Common myeloid progenitor, CD34-positive (primary cell): ENCODE data around the gene ISYNA1.

Experiments
- CTCF ChIA-PET: fragments of 350-600 bp; sonication (Branson Sonifier 250); formaldehyde crosslinking; loops from one replicate; lab custom pipeline; 2021; ENCODE audit warnings: antibody characterized with exemption; lab: Charles Lee
- POLR2A ChIA-PET: fragments of 350-600 bp; sonication (Branson Sonifier 250); formaldehyde crosslinking; loops from one replicate; lab custom pipeline; 2021; ENCODE audit warnings: antibody characterized with exemption; lab: Charles Lee
- DNase-seq, 3 donors: peaks; one replicate each; pipeline versions ENCODE4 v3.0.0 to v3.0.0-alpha.2; 2013
- H3K27ac ChIP-seq, 2 experiments: 1 replicate in 1 of 2; 2 replicates in 1 of 2; pipeline ENCODE4 v1.7.0; 2013; ENCODE audit warnings: inconsistent platforms in 2 of 2, low read length in 2 of 2, mild to moderate bottlenecking in 2 of 2, low read depth in 1 of 2, moderate library complexity in 1 of 2; ENCODE audit not compliant: severe bottlenecking in 2 of 2, insufficient read depth in 1 of 2, poor library complexity in 1 of 2
- H3K27me3 ChIP-seq, 5 experiments: replicated peaks in 2 of 5; 1 replicate in 3 of 5; 2 replicates in 2 of 5; pipeline versions ENCODE4 v1.6.1 to v1.7.0; 2013; ENCODE audit warnings: low read length in 4 of 5, mild to moderate bottlenecking in 2 of 5, moderate library complexity in 2 of 5, inconsistent platforms in 1 of 5; ENCODE audit not compliant: insufficient read depth in 5 of 5, control insufficient read depth in 4 of 5
- H3K36me3 ChIP-seq, 4 experiments: 1 replicate in 2 of 4; 2 replicates in 2 of 4; pipeline versions ENCODE4 v1.6.1 to v1.7.0; 2013; ENCODE audit warnings: low read length in 3 of 4, control low read depth in 1 of 4, mild to moderate bottlenecking in 1 of 4; ENCODE audit not compliant: control insufficient read depth in 4 of 4, insufficient read depth in 4 of 4
- H3K4me1 ChIP-seq, 4 experiments: 1 replicate in 3 of 4; 2 replicates in 1 of 4; pipeline versions ENCODE4 v1.6.1 to v1.7.1; 2013; ENCODE audit warnings: low read length in 3 of 4, mild to moderate bottlenecking in 3 of 4, control low read depth in 1 of 4, inconsistent platforms in 1 of 4, moderate library complexity in 1 of 4; ENCODE audit not compliant: control insufficient read depth in 4 of 4, insufficient read depth in 4 of 4; ENCODE audit errors: control extremely low read depth in 1 of 4
- H3K4me3 ChIP-seq, 7 experiments: 1 replicate in 4 of 7; 2 replicates in 3 of 7; pipeline versions ENCODE4 v1.5.1 to v1.7.0; 2013; ENCODE audit warnings: mild to moderate bottlenecking in 7 of 7, low read length in 6 of 7, moderate library complexity in 6 of 7, inconsistent platforms in 2 of 7, low read depth in 2 of 7, control low read depth in 1 of 7; ENCODE audit not compliant: insufficient read depth in 4 of 7, control insufficient read depth in 1 of 7; ENCODE audit errors: extremely low read depth in 1 of 7
- H3K9me3 ChIP-seq, 5 experiments: 1 replicate in 4 of 5; 2 replicates in 1 of 5; pipeline versions ENCODE4 v1.6.1 to v1.7.1; 2013; ENCODE audit warnings: low read length in 4 of 5, mild to moderate bottlenecking in 2 of 5, inconsistent platforms in 1 of 5, low read depth in 1 of 5, moderate library complexity in 1 of 5; ENCODE audit not compliant: control insufficient read depth in 4 of 5, insufficient read depth in 2 of 5; ENCODE audit errors: control extremely low read depth in 1 of 5
- WGBS: methylation state at CpG from one replicate; pipeline ENCODE4 v1.1.5; 2013; ENCODE audit not compliant: insufficient coverage; 5-methylcytosine and 5-hydroxymethylcytosine counted together

Gene ISYNA1

DNA sequence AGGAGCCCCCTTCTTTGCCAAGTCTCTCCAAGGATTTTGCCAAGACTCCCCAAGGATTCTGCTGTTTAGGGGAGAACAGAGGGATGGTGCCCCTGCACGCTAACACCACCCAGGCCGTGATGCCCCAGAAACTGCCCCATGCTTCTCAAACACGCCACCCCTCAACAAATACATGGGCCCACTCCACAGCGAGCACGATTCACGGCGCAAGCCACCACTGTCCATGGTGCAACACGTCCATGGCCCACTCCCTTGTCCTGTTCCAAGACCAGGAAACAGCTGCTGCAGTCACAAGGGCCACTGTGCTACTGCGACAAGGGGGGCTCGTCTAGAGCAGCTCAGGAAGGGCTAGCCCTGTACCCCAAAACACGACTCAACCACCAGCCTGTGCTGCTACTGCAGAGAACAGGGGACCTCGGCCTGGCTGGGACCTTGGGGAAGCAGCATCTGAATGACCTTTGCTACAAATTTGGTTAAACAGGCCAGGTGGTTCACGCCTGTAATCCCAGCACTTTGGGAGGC is 36.5 kb upstream of the ISYNA1 start:
- Histone ChIP-seq H3K4me1 (peaks cover 0 to 35% (median 11%) of the 10 kb centered on the region in 4 experiments), H3K27me3 (no peaks in the 10 kb centered on the region), H3K9me3 (no peaks in the 10 kb centered on the region), H3K27ac (no peak overlapping the region), H3K4me3 (no peak overlapping the region), H3K36me3 (peaks cover 0 to 11% (median 5%) of the 10 kb centered on the region in 4 experiments)
- whole genome bisulfite sequencing, result 87% methylated on average over 11 of the region's 13 CpGs
- no peak for DNase-seq
- ChIA-PET POLR2A (no interaction called here), CTCF (interaction anchor here (1.0 to 4.2 kb wide), 9 partner anchors 8 to 202 kb away, joined by 3 to 18 read pairs (median 4); no protein-coding TSS in a partner anchor)

DNA sequence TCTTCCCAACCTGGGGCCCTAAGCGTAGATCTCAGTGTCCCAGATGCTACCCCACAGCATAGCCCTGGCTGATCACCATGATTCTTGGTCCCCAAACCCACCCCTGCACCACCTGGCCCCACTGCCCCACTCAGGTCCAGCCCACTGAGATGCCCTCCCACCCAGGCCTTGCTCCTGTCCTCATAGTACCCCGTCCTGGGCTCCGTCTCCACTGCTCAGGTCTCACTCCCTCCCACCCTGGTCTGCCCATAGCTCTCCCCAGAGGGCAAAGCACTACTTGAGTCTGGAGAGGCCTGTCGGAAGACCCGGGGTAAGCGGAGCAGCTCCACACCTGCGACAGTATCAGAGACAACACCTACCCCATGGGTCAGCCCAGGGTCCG is 35.8 kb upstream of the ISYNA1 start:
- Histone ChIP-seq H3K4me1 (peaks cover 0 to 28% (median 4%) of the 10 kb centered on the region in 4 experiments), H3K36me3 (peaks cover 0 to 14% (median 5%) of the 10 kb centered on the region in 4 experiments), H3K4me3 (no peak overlapping the region), H3K27me3 (no peaks in the 10 kb centered on the region), H3K27ac (no peak overlapping the region), H3K9me3 (no peaks in the 10 kb centered on the region)
- WGBS, result 96% methylated on average over 5 of the region's 8 CpGs
- ChIA-PET POLR2A (no interaction called here), CTCF (interaction anchor here (0.6 to 4.2 kb wide), 8 partner anchors 12 to 203 kb away, joined by 3 to 18 read pairs (median 4); no protein-coding TSS in a partner anchor)
- DNase-seq, result no peak

DNA sequence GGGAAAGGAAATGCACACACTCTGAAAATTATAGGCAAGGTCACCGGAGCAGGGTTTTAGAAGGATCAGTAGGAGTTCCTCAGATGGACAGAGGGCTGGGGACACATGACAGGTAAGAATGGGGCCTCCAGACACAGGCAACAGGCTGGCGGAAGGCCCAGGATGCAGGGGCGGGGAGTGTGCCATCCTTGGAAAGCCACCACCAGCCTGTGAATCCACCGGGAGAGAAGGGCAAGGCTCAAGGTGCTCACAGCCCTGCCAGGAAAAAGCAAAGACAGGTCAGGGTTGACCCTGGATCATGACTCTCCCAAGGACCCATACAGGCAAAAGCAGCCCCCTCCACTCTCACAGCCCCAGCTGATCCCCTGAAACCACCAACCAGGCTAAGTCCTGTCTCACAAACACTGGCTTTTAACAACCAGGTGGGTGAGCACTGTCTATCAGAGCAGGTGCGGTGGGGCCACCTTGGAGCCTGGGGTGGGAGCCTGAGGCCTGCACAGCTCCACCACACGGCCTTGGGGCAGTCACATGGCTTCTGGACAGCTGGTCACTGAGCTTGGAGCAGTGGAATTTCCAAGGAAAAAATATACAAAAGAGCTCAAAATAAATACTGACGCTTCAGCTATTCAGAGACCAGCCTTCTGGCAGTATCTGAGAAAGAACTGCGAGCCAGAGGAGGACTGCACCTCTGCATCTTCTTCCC is 35.2 kb upstream of the ISYNA1 start:
- ChIA-PET POLR2A (no interaction called here), CTCF (interaction anchor here (0.6 to 4.2 kb wide), 7 partner anchors 11 to 203 kb away, joined by 3 to 18 read pairs (median 4); no protein-coding TSS in a partner anchor)
- WGBS, result 94% methylated on average over 8 of the region's 8 CpGs
- DNase-seq, result no peak
- H3K4me3 ChIP-seq, result no peak overlapping the region
- H3K27ac ChIP-seq, result no peak overlapping the region
- H3K27me3 ChIP-seq, result no peaks in the 10 kb centered on the region
- H3K9me3 ChIP-seq, result no peaks in the 10 kb centered on the region
- H3K4me1 ChIP-seq, result peaks cover 0 to 22% (median under 1%) of the 10 kb centered on the region in 4 experiments
- peaks cover 0 to 15% (median 5%) of the 10 kb centered on the region in 4 experiments for H3K36me3 ChIP-seq

DNA sequence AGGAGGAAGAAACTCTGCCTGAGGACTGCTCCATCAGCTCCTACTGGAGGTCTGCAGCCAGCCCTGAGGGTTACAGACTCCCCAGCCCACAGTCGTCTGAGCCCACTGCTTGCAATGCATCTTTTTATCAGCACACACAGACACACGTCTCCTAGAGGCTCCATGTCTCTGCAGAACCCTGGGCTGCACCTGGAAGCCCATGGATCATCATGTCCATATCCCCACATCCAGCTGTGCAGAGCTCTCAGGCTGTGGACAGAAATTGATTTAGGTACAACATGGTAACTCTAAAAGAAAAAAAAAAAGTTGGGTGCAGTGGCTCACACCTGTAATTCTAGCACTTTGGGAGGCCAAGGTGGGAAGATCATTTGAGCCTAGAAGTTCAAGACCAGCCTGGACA is 32.9 kb upstream of the ISYNA1 start:
- 86% methylated on average over 1 of the region's 2 CpGs for WGBS
- peaks cover 0 to 17% (median 2%) of the 10 kb centered on the region in 4 experiments for H3K36me3 ChIP-seq
- CTCF ChIA-PET, result interaction anchor here (1.1 to 3.3 kb wide), 6 partner anchors 12 to 50 kb away, joined by 3 to 14 read pairs (median 4); no protein-coding TSS in a partner anchor

DNA sequence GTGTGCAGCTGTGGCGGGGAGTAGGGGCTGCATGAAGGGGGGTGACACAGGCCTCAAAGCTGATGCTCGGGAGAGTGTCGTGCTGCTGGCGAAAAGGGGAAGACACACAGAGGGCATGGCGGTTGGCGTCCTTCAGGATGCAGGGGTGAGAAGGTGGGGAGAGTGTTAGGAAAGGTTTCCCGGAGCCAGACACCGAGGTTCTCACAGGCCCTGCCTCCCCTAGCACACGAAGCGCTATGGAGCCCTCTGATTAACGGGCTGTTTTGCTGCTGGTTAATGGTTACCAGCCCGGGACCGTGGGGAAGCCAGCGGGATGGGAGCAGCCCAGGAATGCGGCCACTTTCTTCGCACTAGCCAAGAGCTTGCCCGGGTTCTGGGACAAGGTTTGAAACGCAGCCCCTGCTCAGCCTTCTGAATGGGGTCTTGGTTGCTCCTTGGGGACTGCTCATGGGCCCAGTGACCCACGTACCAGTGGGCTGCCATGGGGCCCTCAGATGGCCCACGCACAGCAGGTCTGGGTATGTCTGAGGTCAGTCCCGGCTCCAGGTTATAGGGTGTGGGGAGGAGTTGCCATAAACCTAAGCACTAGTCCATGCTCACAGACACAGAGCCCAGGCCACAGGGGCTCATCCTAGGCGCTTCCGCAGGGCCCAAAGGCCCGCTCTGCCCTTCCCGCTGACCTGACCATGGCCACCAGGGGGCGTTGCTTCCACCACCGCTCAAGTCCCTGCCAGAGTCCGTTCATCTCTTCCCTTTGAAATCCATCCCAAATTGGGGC is 31.3 kb upstream of the ISYNA1 start:
- peaks cover 0 to 29% (median 5%) of the 10 kb centered on the region in 4 experiments for H3K36me3 ChIP-seq
- no peak overlapping the region for H3K27ac ChIP-seq
- H3K4me3 ChIP-seq, result no peak overlapping the region
- ChIA-PET CTCF (interaction anchor here (0.8 to 3.3 kb wide), 16 partner anchors 9 to 379 kb away, joined by 3 to 14 read pairs (median 4); no protein-coding TSS in a partner anchor), POLR2A (no interaction called here)
- H3K27me3 ChIP-seq, result no peaks in the 10 kb centered on the region
- DNase-seq, result peak; percentile 50 to 77 (median 67)
- H3K4me1 ChIP-seq, result peaks cover 0 to 18% (median 15%) of the 10 kb centered on the region in 4 experiments
- WGBS, result 83% methylated on average over 26 of the region's 28 CpGs
- H3K9me3 ChIP-seq, result no peaks in the 10 kb centered on the region

More for the DNA sequence above, 32.9 kb upstream of the ISYNA1 start:
- H3K4me1 ChIP-seq, result peaks cover 0 to 5% (median under 1%) of the 10 kb centered on the region in 4 experiments
- POLR2A ChIA-PET, result no interaction called here
- no peak overlapping the region for H3K27ac ChIP-seq
- H3K27me3 ChIP-seq, result no peaks in the 10 kb centered on the region
- H3K9me3 ChIP-seq, result no peaks in the 10 kb centered on the region
- H3K4me3 ChIP-seq, result no peak overlapping the region
- DNase-seq, result no peak

DNA sequence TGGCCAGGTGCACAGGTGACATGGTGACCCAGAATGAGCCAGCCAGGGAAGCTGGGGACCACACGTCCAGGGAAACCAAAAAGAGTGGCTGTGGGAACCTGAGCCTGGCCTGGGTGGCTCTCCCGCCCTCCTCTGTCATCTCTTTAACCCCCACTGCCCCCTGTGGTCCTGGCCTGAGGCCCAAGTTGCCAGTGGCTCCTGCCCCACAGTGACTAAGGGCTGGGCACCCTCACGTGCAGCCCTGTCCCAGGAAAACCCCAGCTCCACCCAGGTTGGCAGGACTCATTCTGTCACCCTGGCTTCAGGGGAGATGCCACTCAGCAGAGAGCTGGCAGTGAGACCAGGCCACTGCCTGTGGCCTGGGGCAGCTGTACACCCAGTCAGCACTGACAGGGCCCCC is 30.6 kb upstream of the ISYNA1 start:
- Histone ChIP-seq H3K27me3 (no peaks in the 10 kb centered on the region), H3K4me3 (no peak overlapping the region), H3K9me3 (no peaks in the 10 kb centered on the region), H3K27ac (no peak overlapping the region), H3K4me1 (peaks cover 0 to 23% (median 21%) of the 10 kb centered on the region in 4 experiments), H3K36me3 (peaks cover 0 to 29% (median 5%) of the 10 kb centered on the region in 4 experiments)
- WGBS, result 95% methylated on average over 3 of the region's 3 CpGs
- ChIA-PET CTCF (interaction anchor here (0.9 to 3.3 kb wide), 12 partner anchors 10 to 379 kb away, joined by 3 to 14 read pairs (median 5); no protein-coding TSS in a partner anchor), POLR2A (no interaction called here)
- no peak for DNase-seq
